Measurements from ENCODE around the gene TMEM44.

DNA sequence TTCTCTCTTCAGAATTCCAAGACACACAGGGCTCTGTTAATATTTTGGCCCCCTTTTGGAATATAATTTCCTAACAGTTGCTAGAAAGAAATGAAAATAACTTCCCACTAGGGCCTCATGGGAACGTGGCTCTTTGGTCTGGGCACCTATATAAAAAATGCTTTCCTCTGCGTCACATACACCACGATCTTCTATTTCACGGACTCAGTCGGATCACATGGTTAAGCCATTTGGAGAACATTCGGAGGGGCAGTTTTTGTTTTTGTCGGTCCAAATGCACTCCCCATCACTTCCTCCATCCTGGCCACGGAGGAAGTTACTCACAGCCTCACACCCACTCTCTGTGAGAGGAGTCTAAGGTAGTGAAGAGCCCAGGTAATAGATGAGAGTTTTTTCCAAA, 21.0 kb downstream of the TMEM44 start:
- TF ChIP-seq CTCF (IDR thresholded peaks at IDR 0.05) (no peak), CREM (CRISPR knock-in tag; IDR thresholded peaks at IDR 0.05) (no peak), NR2C2 (CRISPR knock-in tag; IDR thresholded peaks at IDR 0.05) (no peak), MAX (CRISPR knock-in tag; IDR thresholded peaks at IDR 0.05) (no peak)

All from WTC11 (cell line).